GM06990 (cell line): ENCODE measurements around the gene NEB.

ENCODE experiments used
- DNase-seq: peaks from one replicate; pipeline ENCODE4 v3.0.0-alpha.2; 2011; ENCODE audit not compliant: insufficient read length; ENCODE audit errors: extremely low read depth
- H3K27me3 ChIP-seq: replicated peaks from 2 replicates; pipeline ENCODE4 v1.6.0; 2011; ENCODE audit warnings: low read length; ENCODE audit not compliant: control insufficient read depth, insufficient read depth
- H3K36me3 ChIP-seq: 2 replicates; pipeline ENCODE4 v1.5.1; 2011; ENCODE audit warnings: low read length; ENCODE audit not compliant: control insufficient read depth, insufficient read depth
- H3K4me3 ChIP-seq: replicated peaks from 2 replicates; pipeline ENCODE4 v1.5.1; 2011; ENCODE audit warnings: low read depth, mild to moderate bottlenecking, control low read depth, low read length
- CTCF ChIP-seq: IDR thresholded peaks from 2 replicates; pipeline ENCODE4 v1.5.1; 2011; ENCODE audit warnings: low read length, control low read depth, mild to moderate bottlenecking, inconsistent platforms; ENCODE audit not compliant: insufficient read depth, poor library complexity, severe bottlenecking

The NEB gene

GRCh38 chr2:151634736-151635467 is 99.4 kb downstream of the NEB start:
- no peak for DNase-seq
- no peaks in the 10 kb centered on the region for H3K36me3 ChIP-seq
- H3K27me3 ChIP-seq = no peaks in the 10 kb centered on the region
- H3K4me3 ChIP-seq = no peak overlapping the region
- TF ChIP-seq CTCF = no peak

GRCh38 chr2:151632993-151633565 is 101.2 kb downstream of the NEB start:
- no peaks in the 10 kb centered on the region for H3K36me3 ChIP-seq
- H3K27me3 ChIP-seq = no peaks in the 10 kb centered on the region
- H3K4me3 ChIP-seq = no peak overlapping the region
- no peak for DNase-seq
- TF ChIP-seq CTCF = no peak

GRCh38 chr2:151630372-151630771 is 103.9 kb downstream of the NEB start:
- Histone ChIP-seq H3K27me3 (no peaks in the 10 kb centered on the region), H3K4me3 (no peak overlapping the region), H3K36me3 (no peaks in the 10 kb centered on the region)
- no peak for TF ChIP-seq CTCF
- DNase-seq = no peak

GRCh38 chr2:151627353-151627752 is 106.9 kb downstream of the NEB start:
- no peaks in the 10 kb centered on the region for H3K27me3 ChIP-seq
- TF ChIP-seq CTCF = no peak
- no peak for DNase-seq
- H3K4me3 ChIP-seq = no peak overlapping the region
- H3K36me3 ChIP-seq = no peaks in the 10 kb centered on the region

- Histone ChIP-seq H3K27me3 (no peaks in the 10 kb centered on the region), H3K36me3 (no peaks in the 10 kb centered on the region), H3K4me3 (no peak overlapping the region)
- TF ChIP-seq CTCF = no peak
- no peak for DNase-seq
Observed at GRCh38 chr2:151624271-151624670, 110.0 kb downstream of the NEB start.
